ENCODE results near the gene BRD4.

DNA sequence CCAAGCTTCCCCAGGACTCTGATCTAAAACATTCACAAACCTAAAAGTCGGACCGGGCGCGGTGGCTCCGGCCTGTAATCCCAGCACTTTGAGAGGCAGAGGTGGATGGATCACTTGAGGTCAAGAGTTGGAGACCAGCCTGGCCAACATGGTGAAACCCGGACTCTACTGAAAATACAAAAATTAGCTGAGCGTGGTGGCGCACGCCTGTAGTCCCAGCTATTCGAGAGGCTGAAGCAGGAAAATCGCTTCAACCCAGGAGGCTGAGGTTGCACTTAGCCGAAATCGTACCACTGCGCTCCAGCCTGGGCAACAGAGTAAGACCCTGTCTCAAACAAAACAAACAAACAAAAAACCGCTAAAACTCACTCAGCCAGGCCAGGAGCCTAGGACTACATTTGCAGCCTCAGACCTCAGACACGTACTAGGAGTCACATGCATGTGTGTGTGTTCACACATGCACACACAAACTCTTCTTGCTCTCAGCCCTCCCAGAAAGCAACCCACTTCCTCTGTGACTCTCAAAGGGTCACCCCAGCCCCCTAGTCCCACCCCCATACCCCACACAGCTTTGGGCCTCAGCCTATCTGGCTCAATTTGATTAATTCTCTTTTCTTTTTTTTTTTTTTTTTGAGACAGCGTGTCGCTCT is 130.8 kb downstream of the BRD4 start:
- TF ChIP-seq, protein P1, sequence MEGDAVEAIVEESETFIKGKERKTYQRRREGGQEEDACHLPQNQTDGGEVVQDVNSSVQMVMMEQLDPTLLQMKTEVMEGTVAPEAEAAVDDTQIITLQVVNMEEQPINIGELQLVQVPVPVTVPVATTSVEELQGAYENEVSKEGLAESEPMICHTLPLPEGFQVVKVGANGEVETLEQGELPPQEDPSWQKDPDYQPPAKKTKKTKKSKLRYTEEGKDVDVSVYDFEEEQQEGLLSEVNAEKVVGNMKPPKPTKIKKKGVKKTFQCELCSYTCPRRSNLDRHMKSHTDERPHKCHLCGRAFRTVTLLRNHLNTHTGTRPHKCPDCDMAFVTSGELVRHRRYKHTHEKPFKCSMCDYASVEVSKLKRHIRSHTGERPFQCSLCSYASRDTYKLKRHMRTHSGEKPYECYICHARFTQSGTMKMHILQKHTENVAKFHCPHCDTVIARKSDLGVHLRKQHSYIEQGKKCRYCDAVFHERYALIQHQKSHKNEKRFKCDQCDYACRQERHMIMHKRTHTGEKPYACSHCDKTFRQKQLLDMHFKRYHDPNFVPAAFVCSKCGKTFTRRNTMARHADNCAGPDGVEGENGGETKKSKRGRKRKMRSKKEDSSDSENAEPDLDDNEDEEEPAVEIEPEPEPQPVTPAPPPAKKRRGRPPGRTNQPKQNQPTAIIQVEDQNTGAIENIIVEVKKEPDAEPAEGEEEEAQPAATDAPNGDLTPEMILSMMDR (CRISPR knock-in tag; IDR thresholded peaks at IDR 0.05) = no peak
- TF ChIP-seq PREB (CRISPR knock-in tag; IDR thresholded peaks at IDR 0.05) (no peak), BRCA1 (CRISPR knock-in tag; IDR thresholded peaks at IDR 0.05) (no peak), ZNF121 (CRISPR knock-in tag; IDR thresholded peaks at IDR 0.05) (0 out of 2 replicates have a peak, but pooled peaks have one; percentile 14), CREB3 (CRISPR knock-in tag; IDR thresholded peaks at IDR 0.05) (no peak), CREM (IDR thresholded peaks at IDR 0.05) (no peak), CREM (CRISPR knock-in tag; IDR thresholded peaks at IDR 0.05) (no peak), NFE2L1 (CRISPR knock-in tag; IDR thresholded peaks at IDR 0.05; ENCODE audit: borderline replicate concordance) (no peak), ZNF678 (CRISPR knock-in tag; IDR thresholded peaks at IDR 0.05) (no peak), ZBTB7A (CRISPR knock-in tag; IDR thresholded peaks at IDR 0.05) (no peak), TBL1XR1 (IDR thresholded peaks at IDR 0.05; ENCODE audit: borderline replicate concordance, low read length, partially characterized antibody) (no peak)
- TF ChIP-seq, protein P2, sequence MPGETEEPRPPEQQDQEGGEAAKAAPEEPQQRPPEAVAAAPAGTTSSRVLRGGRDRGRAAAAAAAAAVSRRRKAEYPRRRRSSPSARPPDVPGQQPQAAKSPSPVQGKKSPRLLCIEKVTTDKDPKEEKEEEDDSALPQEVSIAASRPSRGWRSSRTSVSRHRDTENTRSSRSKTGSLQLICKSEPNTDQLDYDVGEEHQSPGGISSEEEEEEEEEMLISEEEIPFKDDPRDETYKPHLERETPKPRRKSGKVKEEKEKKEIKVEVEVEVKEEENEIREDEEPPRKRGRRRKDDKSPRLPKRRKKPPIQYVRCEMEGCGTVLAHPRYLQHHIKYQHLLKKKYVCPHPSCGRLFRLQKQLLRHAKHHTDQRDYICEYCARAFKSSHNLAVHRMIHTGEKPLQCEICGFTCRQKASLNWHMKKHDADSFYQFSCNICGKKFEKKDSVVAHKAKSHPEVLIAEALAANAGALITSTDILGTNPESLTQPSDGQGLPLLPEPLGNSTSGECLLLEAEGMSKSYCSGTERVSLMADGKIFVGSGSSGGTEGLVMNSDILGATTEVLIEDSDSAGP (CRISPR knock-in tag; IDR thresholded peaks at IDR 0.05; ENCODE audit: borderline replicate concordance) = no peak
- TF ChIP-seq, protein P3, sequence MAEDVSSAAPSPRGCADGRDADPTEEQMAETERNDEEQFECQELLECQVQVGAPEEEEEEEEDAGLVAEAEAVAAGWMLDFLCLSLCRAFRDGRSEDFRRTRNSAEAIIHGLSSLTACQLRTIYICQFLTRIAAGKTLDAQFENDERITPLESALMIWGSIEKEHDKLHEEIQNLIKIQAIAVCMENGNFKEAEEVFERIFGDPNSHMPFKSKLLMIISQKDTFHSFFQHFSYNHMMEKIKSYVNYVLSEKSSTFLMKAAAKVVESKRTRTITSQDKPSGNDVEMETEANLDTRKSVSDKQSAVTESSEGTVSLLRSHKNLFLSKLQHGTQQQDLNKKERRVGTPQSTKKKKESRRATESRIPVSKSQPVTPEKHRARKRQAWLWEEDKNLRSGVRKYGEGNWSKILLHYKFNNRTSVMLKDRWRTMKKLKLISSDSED (CRISPR knock-in tag; IDR thresholded peaks at IDR 0.05) = no peak
- TF ChIP-seq, protein P4, sequence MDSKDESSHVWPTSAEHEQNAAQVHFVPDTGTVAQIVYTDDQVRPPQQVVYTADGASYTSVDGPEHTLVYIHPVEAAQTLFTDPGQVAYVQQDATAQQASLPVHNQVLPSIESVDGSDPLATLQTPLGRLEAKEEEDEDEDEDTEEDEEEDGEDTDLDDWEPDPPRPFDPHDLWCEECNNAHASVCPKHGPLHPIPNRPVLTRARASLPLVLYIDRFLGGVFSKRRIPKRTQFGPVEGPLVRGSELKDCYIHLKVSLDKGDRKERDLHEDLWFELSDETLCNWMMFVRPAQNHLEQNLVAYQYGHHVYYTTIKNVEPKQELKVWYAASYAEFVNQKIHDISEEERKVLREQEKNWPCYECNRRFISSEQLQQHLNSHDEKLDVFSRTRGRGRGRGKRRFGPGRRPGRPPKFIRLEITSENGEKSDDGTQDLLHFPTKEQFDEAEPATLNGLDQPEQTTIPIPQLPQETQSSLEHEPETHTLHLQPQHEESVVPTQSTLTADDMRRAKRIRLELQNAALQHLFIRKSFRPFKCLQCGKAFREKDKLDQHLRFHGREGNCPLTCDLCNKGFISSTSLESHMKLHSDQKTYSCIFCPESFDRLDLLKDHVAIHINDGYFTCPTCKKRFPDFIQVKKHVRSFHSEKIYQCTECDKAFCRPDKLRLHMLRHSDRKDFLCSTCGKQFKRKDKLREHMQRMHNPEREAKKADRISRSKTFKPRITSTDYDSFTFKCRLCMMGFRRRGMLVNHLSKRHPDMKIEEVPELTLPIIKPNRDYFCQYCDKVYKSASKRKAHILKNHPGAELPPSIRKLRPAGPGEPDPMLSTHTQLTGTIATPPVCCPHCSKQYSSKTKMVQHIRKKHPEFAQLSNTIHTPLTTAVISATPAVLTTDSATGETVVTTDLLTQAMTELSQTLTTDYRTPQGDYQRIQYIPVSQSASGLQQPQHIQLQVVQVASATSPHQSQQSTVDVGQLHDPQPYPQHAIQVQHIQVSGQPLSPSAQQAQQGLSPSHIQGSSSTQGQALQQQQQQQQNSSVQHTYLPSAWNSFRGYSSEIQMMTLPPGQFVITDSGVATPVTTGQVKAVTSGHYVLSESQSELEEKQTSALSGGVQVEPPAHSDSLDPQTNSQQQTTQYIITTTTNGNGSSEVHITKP (CRISPR knock-in tag; IDR thresholded peaks at IDR 0.05; ENCODE audit: low read depth) = no peak
- TF ChIP-seq, protein P5, sequence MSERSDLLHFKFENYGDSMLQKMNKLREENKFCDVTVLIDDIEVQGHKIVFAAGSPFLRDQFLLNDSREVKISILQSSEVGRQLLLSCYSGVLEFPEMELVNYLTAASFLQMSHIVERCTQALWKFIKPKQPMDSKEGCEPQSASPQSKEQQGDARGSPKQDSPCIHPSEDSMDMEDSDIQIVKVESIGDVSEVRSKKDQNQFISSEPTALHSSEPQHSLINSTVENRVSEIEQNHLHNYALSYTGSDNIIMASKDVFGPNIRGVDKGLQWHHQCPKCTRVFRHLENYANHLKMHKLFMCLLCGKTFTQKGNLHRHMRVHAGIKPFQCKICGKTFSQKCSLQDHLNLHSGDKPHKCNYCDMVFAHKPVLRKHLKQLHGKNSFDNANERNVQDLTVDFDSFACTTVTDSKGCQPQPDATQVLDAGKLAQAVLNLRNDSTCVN (CRISPR knock-in tag; IDR thresholded peaks at IDR 0.05; ENCODE audit: borderline replicate concordance) = no peak
